ENCODE measurements around the gene LAMA2. TPM values are rescaled to one million over a fixed set of nuclear protein-coding genes. Genes with fewer than 3 reads are reported as not detected.

Gene LAMA2
- total RNA-seq, 2 experiments from 2014 or later = 0.69 to 1.5 TPM

DNA sequence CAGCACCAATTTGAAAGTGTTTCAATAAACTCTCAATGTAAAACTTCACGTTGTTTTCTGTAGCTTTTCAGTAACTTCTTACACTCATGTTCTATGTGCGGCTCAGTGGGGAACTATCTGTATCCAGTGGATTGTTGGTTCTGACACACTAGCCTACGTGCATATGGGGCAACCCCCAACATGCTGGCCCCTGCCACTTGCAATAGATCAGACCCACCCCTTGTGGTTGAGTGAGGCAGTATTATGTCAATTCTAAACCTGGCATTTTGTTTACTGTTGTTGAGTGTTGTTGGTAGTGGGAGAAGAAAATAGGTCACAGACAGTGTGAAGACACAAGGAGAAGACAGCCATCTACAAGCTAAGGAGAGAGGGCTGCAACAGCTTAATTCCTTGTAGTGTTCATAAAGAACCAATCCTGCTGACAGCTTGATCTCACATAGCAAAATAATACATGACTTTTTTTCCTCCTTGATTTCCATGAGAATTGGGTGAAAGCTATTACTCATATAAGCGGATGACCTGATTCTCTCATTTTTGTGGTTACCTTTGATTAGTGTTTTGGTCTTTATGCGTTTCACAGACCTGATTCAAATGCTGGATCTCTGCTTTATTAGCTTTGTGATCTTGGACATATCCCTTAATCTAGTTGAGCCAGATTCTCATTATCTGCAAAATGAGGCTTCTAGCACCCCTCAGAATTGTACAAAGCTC is 320.4 kb downstream of the LAMA2 start:
- no peak overlapping the region for H3K4me3 Mint-ChIP-seq
- H3K27ac Mint-ChIP-seq = no peak overlapping the region
- DNase-seq (no peak), ATAC-seq (no peak)
- H3K9me3 Mint-ChIP-seq = no peaks in the 10 kb centered on the region
- intact Hi-C loops (cut with micrococcal nuclease) = no loop called here
- H3K27me3 Mint-ChIP-seq = peaks cover 8% of the 10 kb centered on the region
- no peaks in the 10 kb centered on the region for H3K4me1 Mint-ChIP-seq (ENCODE audit: low read depth)
- CTCF ChIA-PET = interaction anchor here (1.2 to 2.0 kb wide), 2 partner anchors 10 to 167 kb away, joined by 3 to 4 read pairs; no protein-coding TSS in a partner anchor
- no peak for TF ChIP-seq CTCF (IDR thresholded peaks at IDR 0.05)
- POLR2A ChIA-PET = no interaction called here
- H3K36me3 Mint-ChIP-seq (ENCODE audit: low read depth) = no peaks in the 10 kb centered on the region

GRCh38 chr6:129206821-129207220 is 323.9 kb downstream of the LAMA2 start:
- POLR2A ChIA-PET = no interaction called here
- intact Hi-C loops (cut with micrococcal nuclease) = no loop called here

DNA sequence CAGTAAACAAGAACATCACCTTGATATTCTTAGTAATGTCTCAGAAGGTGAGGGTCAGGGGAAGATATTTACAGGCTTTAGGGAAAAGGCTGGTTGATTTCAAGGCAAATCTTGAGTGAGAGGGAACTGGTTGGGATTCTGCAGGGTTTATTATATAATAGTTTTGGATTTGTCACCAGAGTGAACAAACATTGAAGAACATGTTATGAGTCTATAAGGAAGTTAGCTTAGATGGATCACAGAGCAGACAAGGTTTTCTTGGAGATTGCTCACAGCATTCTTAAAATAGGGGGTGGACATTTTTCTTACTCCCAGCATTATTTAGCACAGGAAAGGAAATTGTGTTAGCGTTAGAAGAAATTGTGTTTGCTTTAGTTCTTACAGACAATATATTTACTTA is 324.9 kb downstream of the LAMA2 start:
- H3K27ac Mint-ChIP-seq = no peak overlapping the region
- ChIA-PET CTCF (no interaction called here), POLR2A (no interaction called here)
- H3K36me3 Mint-ChIP-seq (ENCODE audit: low read depth) = no peaks in the 10 kb centered on the region
- H3K4me1 Mint-ChIP-seq (ENCODE audit: low read depth) = no peaks in the 10 kb centered on the region
- TF ChIP-seq CTCF (IDR thresholded peaks at IDR 0.05) = no peak
- H3K4me3 Mint-ChIP-seq = no peak overlapping the region
- DNase-seq (no peak), ATAC-seq (no peak)
- no peaks in the 10 kb centered on the region for H3K9me3 Mint-ChIP-seq
- H3K27me3 Mint-ChIP-seq = peaks cover 6% of the 10 kb centered on the region
- intact Hi-C loops (cut with micrococcal nuclease) = no loop called here

More at GRCh38 chr6:129206821-129207220, 323.9 kb downstream of the LAMA2 start:
- no peak overlapping the region for H3K27ac Mint-ChIP-seq
- no peak for DNase-seq
- H3K36me3 Mint-ChIP-seq (ENCODE audit: low read depth) = no peaks in the 10 kb centered on the region
- peaks cover 6% of the 10 kb centered on the region for H3K27me3 Mint-ChIP-seq
- no peak for ATAC-seq
- CTCF ChIA-PET = no interaction called here
- H3K4me1 Mint-ChIP-seq (ENCODE audit: low read depth) = no peaks in the 10 kb centered on the region
- no peak for TF ChIP-seq CTCF (IDR thresholded peaks at IDR 0.05)
- H3K9me3 Mint-ChIP-seq = no peaks in the 10 kb centered on the region
- H3K4me3 Mint-ChIP-seq = no peak overlapping the region

DNA sequence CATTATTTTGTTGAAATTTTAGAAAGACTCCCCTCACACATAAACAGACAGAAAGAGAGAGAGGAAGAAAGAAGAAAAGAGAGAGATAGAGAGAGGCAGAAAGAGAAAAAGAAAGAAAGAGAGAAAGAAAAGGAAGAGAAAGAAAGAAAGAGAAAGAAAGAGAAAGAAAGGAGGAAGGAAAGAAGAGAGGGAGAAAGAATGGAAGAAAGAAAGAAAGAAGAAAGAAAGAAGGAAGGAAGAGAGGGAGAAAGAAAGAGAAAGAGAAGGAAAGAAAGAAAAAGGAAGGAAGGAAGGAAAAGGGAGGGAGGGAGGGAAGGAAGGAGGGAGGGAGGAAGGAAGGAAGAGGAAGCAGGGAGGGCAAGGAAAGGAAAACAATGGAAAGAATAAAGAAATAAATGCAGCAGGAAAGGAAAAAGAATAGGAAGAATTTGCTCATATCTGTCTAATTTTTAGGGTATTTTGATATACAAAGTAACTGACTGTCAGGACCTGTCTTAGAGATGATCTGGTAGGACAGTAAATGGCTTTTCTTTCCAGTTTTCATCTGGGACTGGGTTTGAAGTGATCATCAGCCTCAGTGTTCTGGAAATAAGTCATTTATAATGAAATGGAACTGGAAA is 325.6 kb downstream of the LAMA2 start:
- TF ChIP-seq CTCF (IDR thresholded peaks at IDR 0.05) = peak; percentile 18
- H3K4me1 Mint-ChIP-seq (ENCODE audit: low read depth) = no peaks in the 10 kb centered on the region
- ChIA-PET POLR2A (no interaction called here), CTCF (no interaction called here)
- no peak overlapping the region for H3K4me3 Mint-ChIP-seq
- no peaks in the 10 kb centered on the region for H3K36me3 Mint-ChIP-seq (ENCODE audit: low read depth)
- no peaks in the 10 kb centered on the region for H3K9me3 Mint-ChIP-seq
- no peak overlapping the region for H3K27ac Mint-ChIP-seq
- peaks cover 6% of the 10 kb centered on the region for H3K27me3 Mint-ChIP-seq
- DNase-seq (no peak), ATAC-seq (no peak)
- intact Hi-C loops (cut with micrococcal nuclease) = no loop called here

DNA sequence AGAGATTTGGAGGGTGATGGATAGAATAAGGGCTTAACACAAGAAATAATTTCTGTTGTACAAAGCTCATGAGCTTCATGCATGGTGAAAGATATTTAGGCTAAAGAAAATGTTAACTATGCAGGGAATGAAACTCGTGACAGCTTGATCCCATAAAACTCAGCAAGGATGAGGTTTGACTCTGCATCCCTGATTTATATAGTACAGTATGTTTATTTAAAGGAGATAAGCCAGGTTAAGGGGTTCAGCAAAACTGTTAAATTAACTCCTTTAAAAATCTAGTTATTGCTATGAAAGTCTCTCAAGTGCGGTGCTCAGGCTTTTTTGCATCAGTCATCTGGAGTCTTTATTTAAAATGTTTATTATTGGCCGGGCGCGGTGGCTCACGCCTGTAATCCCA is 326.4 kb downstream of the LAMA2 start:
- Mint-ChIP-seq H3K27ac (no peak overlapping the region), H3K27me3 (peaks cover 3% of the 10 kb centered on the region), H3K9me3 (no peaks in the 10 kb centered on the region), H3K4me1 (ENCODE audit: low read depth) (no peaks in the 10 kb centered on the region), H3K36me3 (ENCODE audit: low read depth) (no peaks in the 10 kb centered on the region), H3K4me3 (no peak overlapping the region)
- DNase-seq (no peak), ATAC-seq (no peak)
- ChIA-PET CTCF (no interaction called here), POLR2A (no interaction called here)
- TF ChIP-seq CTCF (IDR thresholded peaks at IDR 0.05) = no peak
- intact Hi-C loops (cut with micrococcal nuclease) = no loop called here

Measured in activated CD8-positive, alpha-beta T cell treated with anti-CD3 and anti-CD28 coated beads for 36 hours (primary cell).